Measurements from ENCODE around the gene ITIH6.

GRCh38 chrX:54745676-54746075 lies 52.4 kb downstream of the ITIH6 start:
- TF ChIP-seq CTCF (IDR thresholded peaks at IDR 0.05) (no peak), POLR2A (IDR thresholded peaks at IDR 0.05) (no peak), POLR2AphosphoS5 (IDR thresholded peaks at IDR 0.05) (no peak), EP300 (IDR thresholded peaks at IDR 0.05; ENCODE audit: low read depth) (no peak)

All from transverse colon (tissue), 4 donors.